Karpas-422 (cell line): ENCODE results near the gene ZNF70. TPM values are rescaled to one million over a fixed set of nuclear protein-coding genes. Genes with fewer than 3 reads are reported as not detected.

Experiments
- DNase-seq: peaks from one replicate; pipeline ENCODE4 v3.0.0-alpha.2; 2015
- H2AFZ ChIP-seq: fragments of 200-600 bp; sonication (generic); 2 replicates; pipeline ENCODE4 v1.6.1; 2014; ENCODE audit warnings: antibody characterized with exemption, low read length, mixed read lengths
- H3K27ac ChIP-seq: fragments of 200-600 bp; sonication (generic); 2 replicates; pipeline ENCODE4 v1.5.1; 2014; ENCODE audit warnings: mild to moderate bottlenecking, low read length, moderate library complexity
- H3K27me3 ChIP-seq: fragments of 200-600 bp; sonication (generic); 2 replicates; pipeline ENCODE4 v1.6.1; 2014; ENCODE audit warnings: low read length, mixed read lengths
- H3K36me3 ChIP-seq: fragments of 200-600 bp; sonication (generic); 2 replicates; pipeline ENCODE4 v1.6.1; 2014; ENCODE audit warnings: low read length, mixed read lengths; ENCODE audit not compliant: insufficient read depth
- H3K4me1 ChIP-seq: fragments of 200-600 bp; sonication (generic); 2 replicates; pipeline ENCODE4 v1.6.1; 2014; ENCODE audit warnings: mild to moderate bottlenecking, low read length, mixed read lengths
- H3K4me2 ChIP-seq: fragments of 200-600 bp; sonication (generic); 2 replicates; pipeline ENCODE4 v1.6.1; 2014; ENCODE audit warnings: low read length, low read depth, mild to moderate bottlenecking; ENCODE audit not compliant: poor library complexity, severe bottlenecking
- H3K4me3 ChIP-seq: fragments of 200-600 bp; sonication (generic); 2 replicates; pipeline ENCODE4 v1.5.1; 2014; ENCODE audit warnings: mild to moderate bottlenecking, antibody characterized with exemption, low read length, mixed read lengths
- H3K79me2 ChIP-seq: fragments of 200-600 bp; sonication (generic); 2 replicates; pipeline ENCODE4 v1.6.1; 2014; ENCODE audit warnings: mild to moderate bottlenecking, low read length, mixed read lengths
- H3K9ac ChIP-seq: fragments of 200-600 bp; sonication (generic); 2 replicates; pipeline ENCODE4 v1.6.0; 2014; ENCODE audit warnings: low read length
- H3K9me2 ChIP-seq: fragments of 200-600 bp; sonication (generic), shearing (Covaris generic); replicated peaks from 2 replicates; pipeline ENCODE4 v1.6.0; 2014; ENCODE audit warnings: mild to moderate bottlenecking, low read length, moderate library complexity; ENCODE audit not compliant: insufficient read depth
- H3K9me3 ChIP-seq: fragments of 300-700, 200-600 bp; sonication (generic); 2 replicates; pipeline ENCODE4 v1.6.1; 2014; ENCODE audit warnings: low read length, mixed read lengths
- H4K20me1 ChIP-seq: fragments of 200-600 bp; sonication (generic); 2 replicates; pipeline ENCODE4 v1.6.1; 2014; ENCODE audit warnings: mild to moderate bottlenecking, antibody characterized with exemption, low read length, low read depth; ENCODE audit not compliant: insufficient read depth
- total RNA-seq: library from RNA; depleted of rRNA; stranded (reverse); fragments of >200 nt; shearing (Covaris generic); gene quantifications from 2 replicates; pipeline ENCODE4 v1.2.3, GENCODE V29; 2014; ENCODE audit warnings: low replicate concordance; rRNA removed

Gene ZNF70
- total RNA-seq, 1 experiment from 2014 or later = 8.5 TPM

- no peak overlapping the region for H3K4me2 ChIP-seq
- H3K4me3 ChIP-seq = no peak overlapping the region
- H3K27ac ChIP-seq = peak overlapping the region; percentile 98
- H3K27me3 ChIP-seq = no peaks in the 10 kb centered on the region
- no peak overlapping the region for H2AFZ ChIP-seq
- peak overlapping the region; percentile 85 for H3K9ac ChIP-seq
- H3K9me2 ChIP-seq = no peaks in the 10 kb centered on the region
- peaks cover 23% of the 10 kb centered on the region for H3K79me2 ChIP-seq
- H3K36me3 ChIP-seq = peaks cover 47% of the 10 kb centered on the region
- peaks cover 95% of the 10 kb centered on the region for H3K4me1 ChIP-seq
- no peaks in the 10 kb centered on the region for H4K20me1 ChIP-seq
- DNase-seq = no peak
- no peaks in the 10 kb centered on the region for H3K9me3 ChIP-seq
Observed at GRCh38 chr22:23693979-23694680, 56.8 kb downstream of the ZNF70 start.

- Histone ChIP-seq H3K9ac (peak overlapping the region; percentile 68), H3K27ac (peak overlapping the region; percentile 98), H3K4me3 (peak overlapping the region; percentile 40; the same call in 1 of the 2 replicates), H3K27me3 (no peaks in the 10 kb centered on the region), H4K20me1 (no peaks in the 10 kb centered on the region), H3K36me3 (peaks cover 38% of the 10 kb centered on the region), H3K4me2 (peak overlapping the region; percentile 62), H3K9me3 (no peaks in the 10 kb centered on the region), H3K4me1 (peaks cover 82% of the 10 kb centered on the region), H2AFZ (no peak overlapping the region), H3K9me2 (no peaks in the 10 kb centered on the region), H3K79me2 (peaks cover 12% of the 10 kb centered on the region)
- DNase-seq = peak; percentile 68
Observed at GRCh38 chr22:23692598-23693291, 58.2 kb downstream of the ZNF70 start.

- H3K9ac ChIP-seq = peak overlapping the region; percentile 68
- H3K9me3 ChIP-seq = no peaks in the 10 kb centered on the region
- H3K79me2 ChIP-seq = peaks cover 3% of the 10 kb centered on the region
- DNase-seq = peak; percentile 81
- H3K27ac ChIP-seq = peak overlapping the region; percentile 98
- no peaks in the 10 kb centered on the region for H3K27me3 ChIP-seq
- H3K4me3 ChIP-seq = peak overlapping the region; percentile 40; the same call in 1 of the 2 replicates
- H4K20me1 ChIP-seq = no peaks in the 10 kb centered on the region
- no peaks in the 10 kb centered on the region for H3K9me2 ChIP-seq
- peaks cover 38% of the 10 kb centered on the region for H3K36me3 ChIP-seq
- H3K4me1 ChIP-seq = peaks cover 73% of the 10 kb centered on the region
- no peak overlapping the region for H2AFZ ChIP-seq
- H3K4me2 ChIP-seq = peak overlapping the region; percentile 62
Observed at GRCh38 chr22:23691748-23692423, 59.0 kb downstream of the ZNF70 start.

- Histone ChIP-seq H3K27me3 (no peaks in the 10 kb centered on the region), H3K4me2 (peak within 1 kb of the TSS; percentile 62), H3K36me3 (peaks cover 38% of the 10 kb centered on the region), H3K9ac (peak within 1 kb of the TSS; percentile 68), H3K9me3 (no peaks in the 10 kb centered on the region), H4K20me1 (no peaks in the 10 kb centered on the region), H2AFZ (no peak within 1 kb of the TSS), H3K79me2 (no peaks in the 10 kb centered on the region; the same call in none of the 2 replicates), H3K4me3 (peak within 1 kb of the TSS; percentile 40; the same call in 1 of the 2 replicates), H3K4me1 (peaks cover 61% of the 10 kb centered on the region), H3K27ac (peak within 1 kb of the TSS; percentile 98), H3K9me2 (no peaks in the 10 kb centered on the region)
- DNase-seq = no peak
Observed at GRCh38 chr22:23690713-23691112, 60.2 kb downstream of the ZNF70 start, which contains the start of gene RGL4. Gene RGL4, plus strand, starts transcription at chr22:23691013. Its CDS starts 1,018 bp downstream, at chr22:23692031.

GRCh38 chr22:23689414-23689813 is 61.5 kb downstream of the ZNF70 start:
- DNase-seq = no peak
- peak overlapping the region; percentile 98 for H3K27ac ChIP-seq
- no peaks in the 10 kb centered on the region for H3K9me2 ChIP-seq
- H3K4me1 ChIP-seq = peaks cover 48% of the 10 kb centered on the region
- H4K20me1 ChIP-seq = no peaks in the 10 kb centered on the region
- H3K27me3 ChIP-seq = no peaks in the 10 kb centered on the region
- H3K4me2 ChIP-seq = no peak overlapping the region
- no peaks in the 10 kb centered on the region; the same call in 1 of the 2 replicates for H3K79me2 ChIP-seq
- H3K4me3 ChIP-seq = no peak overlapping the region
- H3K36me3 ChIP-seq = peaks cover 30% of the 10 kb centered on the region
- no peaks in the 10 kb centered on the region for H3K9me3 ChIP-seq
- H2AFZ ChIP-seq = no peak overlapping the region
- H3K9ac ChIP-seq = no peak overlapping the region

Other genes starting within 250 kb of the ZNF70 start
- gene IGLL1, start 170.8 kb downstream of the ZNF70 start, total RNA-seq = 100 and 171 TPM in 2 replicates
- 1.2 TPM in 1 of 2 replicates, not detected in the other for gene DRICH1, start 118.8 kb downstream of the ZNF70 start, total RNA-seq
- gene RGL4, start 60.1 kb downstream of the ZNF70 start, total RNA-seq = 103 and 125 TPM in 2 replicates
- gene VPREB3, start 3.3 kb upstream of the ZNF70 start, total RNA-seq = 321 and 642 TPM in 2 replicates
- not detected in 2 replicates for gene C22orf15, start 11.9 kb upstream of the ZNF70 start, total RNA-seq
- 115 and 220 TPM in 2 replicates for gene CHCHD10, start 16.9 kb upstream of the ZNF70 start, total RNA-seq
- gene MMP11, start 21.7 kb upstream of the ZNF70 start, total RNA-seq = 48.2 and 84.2 TPM in 2 replicates
- 400 and 531 TPM in 2 replicates for gene SMARCB1, start 35.9 kb upstream of the ZNF70 start, total RNA-seq
- 16.3 and 21.7 TPM in 2 replicates for gene DERL3, start 87.9 kb upstream of the ZNF70 start, total RNA-seq
- gene SLC2A11, start 106.8 kb upstream of the ZNF70 start, total RNA-seq = 30.3 and 45.6 TPM in 2 replicates
- 1,081 and 1,189 TPM in 2 replicates for gene MIF, start 143.3 kb upstream of the ZNF70 start, total RNA-seq
- not detected in 2 replicates for gene GSTT2B, start 210.1 kb upstream of the ZNF70 start, total RNA-seq
- gene DDTL, start 215.8 kb upstream of the ZNF70 start, total RNA-seq = 5.2 and 6.0 TPM in 2 replicates
- 372 and 428 TPM in 2 replicates for gene DDT, start 223.3 kb upstream of the ZNF70 start, total RNA-seq
- gene GSTT2, start 229.0 kb upstream of the ZNF70 start, total RNA-seq = not detected in 2 replicates